Endothelial cell of umbilical vein (primary cell): Measurements from ENCODE around the gene NPIPB2. TPM values are rescaled to one million over a fixed set of nuclear protein-coding genes. Genes with fewer than 3 reads are reported as not detected.

Experiments used
- BruUV-seq: library from RNA; stranded (reverse); fragments of 400-500 nt; replicated peaks from 2 replicates; lab custom pipeline; 2021; lab: Mats Ljungman, UMichigan
- CTCF ChIA-PET: fragments of 300-600, 350-600 bp; sonication (Branson Sonifier 250); formaldehyde crosslinking; loops from one replicate; lab custom pipeline; 2021; ENCODE audit warnings: antibody characterized with exemption, inconsistent platforms; lab: Charles Lee
- POLR2A ChIA-PET: fragments of 300-600, 350-600 bp; sonication (Branson Sonifier 250); formaldehyde crosslinking; loops from one replicate; lab custom pipeline; 2021; ENCODE audit warnings: antibody characterized with exemption, inconsistent platforms; lab: Charles Lee
- DNase-seq: peaks from one replicate; pipeline ENCODE4 v3.0.0-alpha.2; 2011; ENCODE audit warnings: low read depth, low spot score
- FAIRE-seq: peaks from 2 replicates; lab custom pipeline; 2011; peaks lifted over from hg19 to GRCh38; lab: Jason Lieb, UNC
- H2AFZ ChIP-seq: 2 replicates; pipeline ENCODE4 v1.6.0; 2012; ENCODE audit warnings: low read depth, low read length, control low read depth, inconsistent platforms
- H3K27ac ChIP-seq: 2 replicates; pipeline ENCODE4 v1.5.1; 2011; ENCODE audit warnings: low read depth, mild to moderate bottlenecking, control low read depth, low read length, moderate library complexity; ENCODE audit not compliant: insufficient read depth
- H3K27me3 ChIP-seq, 2 experiments: 2 replicates each; pipeline versions ENCODE4 v1.6.0 to v1.6.1; 2011; ENCODE audit warnings: low read length in 2 of 2, mixed read lengths in 1 of 2; ENCODE audit not compliant: control insufficient read depth in 2 of 2, insufficient read depth in 2 of 2
- H3K36me3 ChIP-seq, 2 experiments: 2 replicates in 1 of 2; 3 replicates in 1 of 2; pipeline ENCODE4 v1.5.1; 2011; ENCODE audit warnings: low read length in 2 of 2, mild to moderate bottlenecking in 1 of 2, moderate library complexity in 1 of 2; ENCODE audit not compliant: control insufficient read depth in 2 of 2, insufficient read depth in 2 of 2; ENCODE audit errors: extremely low read depth in 1 of 2
- H3K4me1 ChIP-seq: 3 replicates; pipeline ENCODE4 v1.5.1; 2011; ENCODE audit warnings: mild to moderate bottlenecking, low read length; ENCODE audit not compliant: control insufficient read depth, insufficient read depth; ENCODE audit errors: extremely low read depth
- H3K4me2 ChIP-seq: 2 replicates; pipeline ENCODE4 v1.6.1; 2011; ENCODE audit warnings: low read length, control low read depth, mixed read lengths; ENCODE audit not compliant: insufficient read depth
- H3K4me3 ChIP-seq, 3 experiments: fragments of 200-600 bp in 1 of 3; sonication (generic), shearing (Covaris generic) in 1 of 3; replicated peaks in 1 of 3; 2 replicates each; pipeline ENCODE4 v1.5.1; 2011 to 2016; ENCODE audit warnings: control low read depth in 3 of 3, low read length in 3 of 3, mild to moderate bottlenecking in 2 of 3, inconsistent platforms in 1 of 3, low read depth in 1 of 3, moderate library complexity in 1 of 3; ENCODE audit not compliant: insufficient read depth in 1 of 3
- H3K79me2 ChIP-seq: 2 replicates; pipeline ENCODE4 v1.6.0; 2012; ENCODE audit warnings: low read length, inconsistent platforms; ENCODE audit not compliant: control insufficient read depth, insufficient read depth
- H3K9ac ChIP-seq: replicated peaks from 2 replicates; pipeline ENCODE3; 2011; ENCODE audit warnings: low read length, control low read depth; ENCODE audit not compliant: insufficient read depth; ENCODE audit errors: extremely low read depth
- H3K9me1 ChIP-seq: replicated peaks from 3 replicates; pipeline ENCODE4 v1.6.0; 2011; ENCODE audit warnings: mild to moderate bottlenecking, low read length; ENCODE audit not compliant: control insufficient read depth, insufficient read depth; ENCODE audit errors: extremely low read depth
- H3K9me3 ChIP-seq: replicated peaks from 2 replicates; pipeline ENCODE4 v1.5.1; 2012; ENCODE audit warnings: low read length, inconsistent platforms; ENCODE audit not compliant: control insufficient read depth, insufficient read depth
- H4K20me1 ChIP-seq: replicated peaks from 2 replicates; pipeline ENCODE3; 2011; ENCODE audit warnings: mild to moderate bottlenecking, low read length; ENCODE audit not compliant: control insufficient read depth, insufficient read depth; ENCODE audit errors: extremely low read depth
- EZH2 ChIP-seq: IDR thresholded peaks from 2 replicates; pipeline ENCODE4 v1.6.1; 2012; ENCODE audit warnings: borderline replicate concordance, low read depth, mild to moderate bottlenecking, moderate library complexity, low read length, inconsistent platforms; ENCODE audit not compliant: severe bottlenecking
- GATA2 ChIP-seq: IDR thresholded peaks from 2 replicates; pipeline ENCODE4 v1.7.0; 2011; ENCODE audit warnings: low read depth, mild to moderate bottlenecking, moderate library complexity, mixed read lengths, low read length; ENCODE audit not compliant: insufficient read length, insufficient read depth
- MYC ChIP-seq: IDR thresholded peaks from one replicate; pipeline ENCODE4 v1.6.1; 2011; ENCODE audit warnings: mild to moderate bottlenecking, low read depth, low read length
- POLR2A ChIP-seq: IDR thresholded peaks from 2 replicates; pipeline ENCODE4 v1.6.1; 2012; ENCODE audit warnings: low read depth, mild to moderate bottlenecking, control low read depth, low read length
- dilution Hi-C: fragments of 300-500 bp; cut with MboI; formaldehyde crosslinking; loops from one replicate; pipeline ENCODE4 v1.15.0; 2019; ENCODE audit warnings: low sequenced_read_pairs; ENCODE audit not compliant: extremely low pct_ligation_motif_present
- intact Hi-C: fragments of 100-400 bp; cut with micrococcal nuclease; formaldehyde crosslinking; loops from one replicate; pipeline ENCODE4 v1.10.0; 2022
- polyA plus RNA-seq, 4 experiments: library from polyadenylated mRNA; depleted of rRNA in 3 of 4; stranded (reverse) in 3 of 4; unstranded in 1 of 4; fragments of >200 nt; gene quantifications; 2 replicates each; pipeline versions ENCODE4 v1.2.1 to v1.2.3, GENCODE V29; 2011 to 2012; ENCODE audit warnings: missing spikeins in 1 of 4
- total RNA-seq: library from RNA; stranded (reverse); gene quantifications from 2 replicates; pipeline ENCODE4 v1.2.3, GENCODE V29; 2021
- TF ChIP-seq, protein P1 (sequence below), 2 donors: IDR thresholded peaks; 1 replicate in 1 of 2; 2 replicates in 1 of 2; pipeline ENCODE4 v1.5.1; 2011; ENCODE audit warnings: low read length in 2 of 2, mild to moderate bottlenecking in 2 of 2, moderate library complexity in 2 of 2, control low read depth in 1 of 2, inconsistent platforms in 1 of 2, low read depth in 1 of 2; ENCODE audit not compliant: insufficient read depth in 1 of 2; ENCODE audit errors: extremely low read depth in 1 of 2
- TF ChIP-seq, protein P2 (sequence below): IDR thresholded peaks from 2 replicates; pipeline ENCODE4 v1.6.1; 2011; ENCODE audit not compliant: insufficient read depth, insufficient read length

Gene NPIPB2
- total and polyA plus RNA-seq, 2 donors (not counting 3 experiments of a cell fraction or from before 2014, with no cell fraction given), result 5.8 to 15.4 TPM

DNA sequence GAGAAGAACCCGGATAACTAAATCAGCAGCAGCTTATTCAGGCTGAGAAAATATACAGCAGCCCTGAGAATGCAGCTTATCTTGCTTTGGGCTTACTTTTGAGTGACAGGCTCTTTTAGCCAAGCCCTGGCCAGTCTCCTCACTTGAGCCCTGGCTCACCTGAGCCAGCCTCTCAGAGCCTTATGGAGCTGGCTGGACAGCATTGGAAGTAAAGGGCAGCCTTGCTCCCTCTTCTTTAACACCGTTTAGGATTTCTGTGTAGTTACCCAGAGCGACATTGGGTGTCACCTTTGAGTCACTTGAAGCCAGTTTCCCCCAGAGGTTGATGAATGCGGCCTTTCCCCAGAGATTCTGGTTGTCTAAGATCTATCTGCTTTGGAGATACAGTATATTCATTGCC, 7.7 kb upstream of the NPIPB2 start:
- CTCF ChIA-PET, result interaction anchor here (0.6 to 2.7 kb wide), 11 partner anchors 14 to 1924 kb away, joined by 3 to 124 read pairs (median 5); no protein-coding TSS in a partner anchor
- Histone ChIP-seq H3K4me2 (no peak overlapping the region), H3K9me1 (no peaks in the 10 kb centered on the region), H4K20me1 (no peaks in the 10 kb centered on the region), H3K4me3 (no peak overlapping the region), H3K79me2 (no peaks in the 10 kb centered on the region), H3K9me3 (no peaks in the 10 kb centered on the region), H3K36me3 (no peaks in the 10 kb centered on the region), H3K4me1 (no peaks in the 10 kb centered on the region), H3K27ac (no peak overlapping the region), H2AFZ (no peak overlapping the region), H3K9ac (no peak overlapping the region), H3K27me3 (peaks cover 0 to 2% of the 10 kb centered on the region in 2 experiments)
- DNase-seq, result peak; percentile 21
- POLR2A ChIA-PET, result no interaction called here
- intact Hi-C loops (loop anchor here (1.0 kb wide), 1 partner anchor 119 kb away; no protein-coding TSS in a partner anchor), dilution Hi-C loops (no loop called here)
- FAIRE-seq, result no peak
- TF ChIP-seq, protein P1, sequence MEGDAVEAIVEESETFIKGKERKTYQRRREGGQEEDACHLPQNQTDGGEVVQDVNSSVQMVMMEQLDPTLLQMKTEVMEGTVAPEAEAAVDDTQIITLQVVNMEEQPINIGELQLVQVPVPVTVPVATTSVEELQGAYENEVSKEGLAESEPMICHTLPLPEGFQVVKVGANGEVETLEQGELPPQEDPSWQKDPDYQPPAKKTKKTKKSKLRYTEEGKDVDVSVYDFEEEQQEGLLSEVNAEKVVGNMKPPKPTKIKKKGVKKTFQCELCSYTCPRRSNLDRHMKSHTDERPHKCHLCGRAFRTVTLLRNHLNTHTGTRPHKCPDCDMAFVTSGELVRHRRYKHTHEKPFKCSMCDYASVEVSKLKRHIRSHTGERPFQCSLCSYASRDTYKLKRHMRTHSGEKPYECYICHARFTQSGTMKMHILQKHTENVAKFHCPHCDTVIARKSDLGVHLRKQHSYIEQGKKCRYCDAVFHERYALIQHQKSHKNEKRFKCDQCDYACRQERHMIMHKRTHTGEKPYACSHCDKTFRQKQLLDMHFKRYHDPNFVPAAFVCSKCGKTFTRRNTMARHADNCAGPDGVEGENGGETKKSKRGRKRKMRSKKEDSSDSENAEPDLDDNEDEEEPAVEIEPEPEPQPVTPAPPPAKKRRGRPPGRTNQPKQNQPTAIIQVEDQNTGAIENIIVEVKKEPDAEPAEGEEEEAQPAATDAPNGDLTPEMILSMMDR (IDR thresholded peaks at IDR 0.05; ENCODE audit: extremely low read depth in 1 of 2, insufficient read depth in 1 of 2, low read depth in 1 of 2, low read length in 2 of 2), result peak; percentile 22 to 33
- no peak for TF ChIP-seq POLR2A
- no TSS peak for BruUV-seq

DNA sequence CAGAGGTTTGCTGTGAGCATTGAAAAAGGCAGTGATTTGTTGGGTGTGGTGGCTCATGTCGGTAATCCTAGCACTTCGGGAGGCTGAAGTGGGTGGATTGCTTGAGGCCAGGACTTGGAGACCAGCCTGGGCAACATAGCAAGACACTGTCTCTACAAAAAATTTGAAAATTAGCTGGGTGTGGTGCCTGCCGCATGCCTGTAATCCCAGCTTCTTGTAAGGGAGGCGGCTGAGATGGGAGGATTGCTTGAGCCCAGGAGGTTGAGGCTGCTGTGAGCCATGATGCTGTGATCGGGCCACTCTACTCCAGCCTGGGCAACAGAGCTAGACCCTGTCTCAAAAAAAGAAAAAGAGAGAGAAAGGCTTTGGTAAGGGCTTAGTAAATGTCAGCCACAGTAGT, 7.0 kb upstream of the NPIPB2 start:
- Histone ChIP-seq H3K27me3 (peaks cover 0 to 2% of the 10 kb centered on the region in 2 experiments), H4K20me1 (no peaks in the 10 kb centered on the region), H3K9ac (no peak overlapping the region), H3K4me2 (no peak overlapping the region), H3K27ac (no peak overlapping the region), H3K9me1 (no peaks in the 10 kb centered on the region), H2AFZ (no peak overlapping the region), H3K4me3 (no peak overlapping the region), H3K4me1 (no peaks in the 10 kb centered on the region), H3K9me3 (no peaks in the 10 kb centered on the region), H3K79me2 (no peaks in the 10 kb centered on the region), H3K36me3 (no peaks in the 10 kb centered on the region)
- DNase-seq (no peak), FAIRE-seq (no peak)
- no peak for TF ChIP-seq POLR2A
- no peak for TF ChIP-seq EZH2
- TF ChIP-seq, protein P2, sequence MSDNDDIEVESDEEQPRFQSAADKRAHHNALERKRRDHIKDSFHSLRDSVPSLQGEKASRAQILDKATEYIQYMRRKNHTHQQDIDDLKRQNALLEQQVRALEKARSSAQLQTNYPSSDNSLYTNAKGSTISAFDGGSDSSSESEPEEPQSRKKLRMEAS, result no peak
- no peak for TF ChIP-seq MYC
- no peak for TF ChIP-seq GATA2
- BruUV-seq, result no TSS peak
- dilution Hi-C loops, result no loop called here
- CTCF ChIA-PET, result interaction anchor here (0.7 to 2.7 kb wide), 10 partner anchors 15 to 1925 kb away, joined by 3 to 124 read pairs (median 5); no protein-coding TSS in a partner anchor
- intact Hi-C loops, result loop anchor here (1.0 kb wide), 1 partner anchor 119 kb away; no protein-coding TSS in a partner anchor
- POLR2A ChIA-PET, result no interaction called here
